ENCODE results near the gene ARHGAP18.

ARHGAP18 gene

GRCh38 chr6:129709769-129710449 lies at the start of gene ARHGAP18:
TSS of gene ARHGAP18 (minus strand) at chr6:129710177. CDS start at chr6:129710136, 41 bp downstream.
- peak; percentile 83 for DNase-seq (ENCODE audit: low spot score)

- DNase-seq (ENCODE audit: low spot score): no peak
Measured at GRCh38 chr6:129755787-129756186, 45.8 kb upstream of the ARHGAP18 start.

GRCh38 chr6:129754750-129755149 lies 44.8 kb upstream of the ARHGAP18 start:
- DNase-seq (ENCODE audit: low spot score): no peak

GRCh38 chr6:129753422-129753821 lies 43.4 kb upstream of the ARHGAP18 start:
- DNase-seq (ENCODE audit: low spot score): no peak

- no peak for DNase-seq (ENCODE audit: low spot score)
Measured at GRCh38 chr6:129751384-129751783, 41.4 kb upstream of the ARHGAP18 start.

GRCh38 chr6:129750360-129750759 lies 40.4 kb upstream of the ARHGAP18 start:
- no peak for DNase-seq (ENCODE audit: low spot score)

GRCh38 chr6:129749749-129750120 lies 39.8 kb upstream of the ARHGAP18 start:
- no peak for DNase-seq (ENCODE audit: low spot score)

DNA sequence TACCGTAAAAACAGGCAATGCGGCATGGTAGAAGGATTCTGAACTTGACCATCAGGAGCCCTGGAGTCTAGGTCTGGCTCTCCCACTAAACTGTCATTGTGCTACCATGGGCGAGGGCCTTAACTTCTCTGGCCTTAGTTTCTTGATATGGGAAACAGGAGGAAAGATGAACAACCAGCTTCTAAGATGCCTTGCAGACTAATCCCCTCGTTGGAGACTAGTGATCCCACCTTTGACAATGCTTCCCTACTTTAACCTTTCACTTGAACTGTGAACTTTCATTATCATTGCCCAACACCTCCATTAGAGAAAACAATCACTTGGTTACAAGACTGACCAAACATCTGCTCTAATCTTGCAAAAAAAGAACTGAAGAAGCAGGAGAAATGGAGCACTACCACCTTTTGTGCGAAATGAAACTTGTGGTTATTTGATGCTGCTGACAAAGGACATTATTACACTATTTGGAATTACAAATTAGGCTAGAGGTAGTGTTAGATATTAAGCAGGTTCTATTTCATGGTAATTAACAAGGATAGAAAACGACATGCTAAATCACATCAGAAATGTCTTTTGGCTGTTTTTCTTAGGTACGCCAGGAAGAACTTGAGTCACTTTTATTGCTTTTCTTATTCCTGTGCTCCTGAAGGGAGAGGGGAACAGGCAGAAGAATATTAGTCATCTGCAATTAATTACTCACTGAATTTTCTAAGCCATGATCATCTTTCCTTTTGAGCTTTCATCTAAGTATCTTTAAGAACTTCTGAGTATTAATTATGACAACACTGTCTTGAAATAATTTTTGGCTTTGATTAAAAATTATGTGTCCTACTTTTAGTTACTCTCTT lies 39.1 kb upstream of the ARHGAP18 start:
- DNase-seq (ENCODE audit: low spot score): no peak

DNA sequence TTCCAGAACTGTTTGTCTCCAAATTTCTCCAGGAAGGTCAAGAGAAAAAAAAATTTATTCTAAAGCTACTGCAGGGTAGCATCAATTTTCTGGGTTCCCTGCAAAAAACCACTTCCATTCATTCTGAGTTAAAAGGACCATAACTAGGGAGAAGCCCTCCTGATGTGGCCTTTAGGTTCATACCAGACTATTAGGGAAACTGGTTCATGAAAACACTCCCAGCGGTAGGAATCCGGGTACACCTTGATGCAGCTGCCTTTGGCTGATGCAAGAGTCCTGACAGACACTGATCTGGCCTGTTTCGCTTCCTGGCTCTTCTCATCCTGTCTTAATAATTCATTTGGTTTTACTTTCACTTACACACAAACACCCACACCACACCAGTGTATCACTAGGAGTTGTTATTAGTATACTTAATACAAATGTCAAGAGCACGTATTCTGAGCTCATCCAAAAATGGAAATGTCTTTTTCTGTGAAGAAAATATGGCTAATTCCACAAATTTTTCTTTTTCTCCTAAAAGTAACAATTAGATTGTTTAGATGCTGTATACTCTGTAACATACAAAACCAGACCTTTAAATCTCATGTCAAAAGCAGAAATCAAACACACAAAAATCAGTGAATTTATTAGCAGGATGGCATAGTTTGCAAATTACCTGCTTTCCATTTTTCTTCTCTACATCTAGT lies 38.4 kb upstream of the ARHGAP18 start:
- no peak for DNase-seq (ENCODE audit: low spot score)

GRCh38 chr6:129747588-129748112 lies 37.7 kb upstream of the ARHGAP18 start:
- DNase-seq (ENCODE audit: low spot score): no peak

- no peak for DNase-seq (ENCODE audit: low spot score)
Measured at GRCh38 chr6:129744880-129745237, 34.9 kb upstream of the ARHGAP18 start.

- peak; percentile 27 for DNase-seq (ENCODE audit: low spot score)
Measured at GRCh38 chr6:129744201-129744879, 34.4 kb upstream of the ARHGAP18 start.

DNA sequence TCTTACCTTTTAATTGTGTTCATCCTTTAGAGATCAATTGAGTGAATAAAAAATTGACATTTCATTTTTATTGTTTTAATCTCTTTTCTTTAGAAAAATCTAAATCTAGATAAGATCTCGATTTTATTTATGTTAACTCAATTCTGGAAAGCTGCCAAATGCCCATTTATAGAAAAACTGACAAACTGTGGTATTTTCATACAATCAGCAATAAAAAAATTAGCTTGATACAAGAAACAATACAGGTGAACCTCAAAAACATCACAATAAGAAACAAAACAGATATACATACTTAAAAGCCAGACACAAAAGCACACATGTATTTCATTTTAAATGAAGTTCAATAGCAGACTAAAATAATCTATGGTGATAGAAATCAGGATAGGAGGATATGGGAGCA lies 30.0 kb upstream of the ARHGAP18 start:
- DNase-seq (ENCODE audit: low spot score): no peak

DNA sequence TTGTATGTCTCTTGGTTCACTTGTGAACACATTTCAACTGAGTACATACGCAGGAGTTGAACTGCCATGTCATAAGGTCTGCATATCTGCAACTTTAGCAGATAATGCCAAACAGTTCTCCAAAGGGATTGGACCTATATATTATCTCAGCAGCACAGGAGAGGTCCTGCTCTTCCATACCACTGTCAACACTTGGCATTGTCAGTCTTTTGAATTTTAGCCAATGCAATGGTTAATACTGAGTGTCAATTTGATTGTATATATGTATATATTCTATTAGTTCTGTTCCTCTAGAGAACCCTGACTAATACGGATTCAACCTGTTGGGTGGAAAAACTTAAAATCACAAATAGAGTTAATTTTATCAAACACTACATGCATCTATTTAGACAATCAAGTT lies 26.1 kb upstream of the ARHGAP18 start:
- no peak for DNase-seq (ENCODE audit: low spot score)

DNA sequence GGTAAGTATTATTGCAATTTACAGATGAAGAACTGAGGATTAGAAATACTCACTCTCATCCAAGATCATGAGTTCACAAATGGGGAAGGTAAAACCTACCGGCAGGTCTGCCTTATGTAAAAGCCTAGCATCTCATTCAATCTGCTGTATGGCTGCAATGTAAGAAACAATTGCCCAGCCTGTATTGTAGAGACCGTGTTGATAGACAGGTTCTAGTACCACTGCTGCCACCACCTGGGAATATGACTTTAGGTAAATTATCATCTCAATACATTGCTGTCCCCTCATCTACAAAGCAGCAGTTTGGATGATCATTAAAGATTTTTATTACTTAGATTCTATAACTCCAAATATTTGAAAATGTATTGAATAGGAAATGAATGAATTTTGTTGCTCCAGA lies 23.3 kb upstream of the ARHGAP18 start:
- no peak for DNase-seq (ENCODE audit: low spot score)

DNA sequence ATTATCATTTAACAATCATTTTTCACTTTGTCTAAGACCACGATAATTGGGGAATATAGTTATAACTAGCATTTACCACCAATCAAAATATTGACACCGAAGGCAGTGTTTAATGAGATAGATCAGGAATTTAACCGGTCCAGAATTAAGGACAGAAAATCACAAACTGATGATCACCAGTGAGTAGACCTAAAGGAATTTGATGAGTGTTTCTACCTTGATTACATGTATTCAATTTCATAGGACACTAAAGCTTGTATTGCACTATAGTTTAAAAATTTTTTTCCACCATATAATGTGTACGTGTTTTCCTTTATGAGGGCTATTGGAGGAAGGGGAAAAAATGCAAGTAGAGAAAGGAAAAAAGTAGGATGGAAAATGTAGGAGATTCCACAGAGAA lies 22.6 kb upstream of the ARHGAP18 start:
- no peak for DNase-seq (ENCODE audit: low spot score)

GRCh38 chr6:129732034-129732433 lies 22.1 kb upstream of the ARHGAP18 start:
- DNase-seq (ENCODE audit: low spot score): no peak

DNA sequence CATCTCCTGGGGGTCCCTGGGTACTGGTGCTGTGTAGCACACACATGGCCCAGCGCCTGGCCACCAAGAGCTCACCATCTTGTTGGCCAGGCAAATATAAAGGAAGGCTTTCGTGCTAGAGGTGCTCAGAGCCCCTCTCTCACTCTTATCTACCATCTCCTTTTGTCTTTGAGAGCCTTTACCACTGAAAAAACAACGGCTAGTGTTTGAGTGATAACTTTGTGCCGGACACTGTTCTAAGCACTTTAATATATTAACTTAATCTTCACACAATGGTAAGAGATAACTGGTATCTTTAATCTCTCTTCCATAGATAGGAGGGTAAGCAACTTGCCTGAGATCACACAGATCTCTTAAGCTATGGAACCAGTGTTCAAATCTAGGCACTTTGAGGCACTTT lies 21.5 kb upstream of the ARHGAP18 start:
- no peak for DNase-seq (ENCODE audit: low spot score)

GRCh38 chr6:129730477-129731165 lies 20.6 kb upstream of the ARHGAP18 start:
- DNase-seq (ENCODE audit: low spot score): no peak

- no peak for DNase-seq (ENCODE audit: low spot score)
Measured at GRCh38 chr6:129726650-129727049, 16.7 kb upstream of the ARHGAP18 start.

GRCh38 chr6:129725341-129725740 lies 15.4 kb upstream of the ARHGAP18 start:
- no peak for DNase-seq (ENCODE audit: low spot score)

GRCh38 chr6:129719692-129720091 lies 9.7 kb upstream of the ARHGAP18 start:
- no peak for DNase-seq (ENCODE audit: low spot score)

All from AG08396 (cell line).